Measurements from ENCODE around the gene SP5.
"Not testable (repeated sequence)": the region's sequence is repeated elsewhere in the genome, so short reads cannot be mapped to it uniquely, and the experiment has no call there.

Gene SP5

DNA sequence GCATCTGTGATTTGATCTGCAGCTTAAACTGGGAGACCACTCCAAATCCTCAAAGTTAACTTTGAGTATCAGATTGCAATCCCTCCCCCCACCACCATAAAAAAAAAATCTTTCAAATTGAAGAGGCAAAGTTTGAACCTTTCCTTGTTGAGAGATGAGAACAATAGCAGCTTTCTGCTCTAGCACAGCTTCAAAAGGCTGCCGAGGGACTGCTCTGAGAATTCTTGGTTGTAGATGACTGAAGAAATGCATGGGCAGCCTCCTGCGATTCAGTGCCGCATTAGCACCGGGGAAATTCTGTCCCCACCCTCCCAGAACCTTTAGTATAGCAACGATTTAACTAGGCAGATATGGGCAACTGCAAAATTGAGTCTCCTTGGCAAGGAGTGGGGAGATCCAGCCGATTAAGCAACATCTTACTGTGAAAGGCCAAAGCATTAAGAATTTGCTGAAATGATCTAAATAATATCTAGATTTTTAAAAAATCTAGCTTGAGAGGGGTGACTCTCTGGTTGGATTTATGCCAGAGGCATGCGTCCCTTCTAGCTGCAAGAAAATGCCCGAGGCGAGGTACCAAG is 3.9 kb upstream of the SP5 start:
- DNase-seq (ENCODE audit: low spot score): no peak

- DNase-seq (ENCODE audit: low spot score): no peak
Measured at GRCh38 chr2:170711774-170712652, 3.1 kb upstream of the SP5 start.

DNA sequence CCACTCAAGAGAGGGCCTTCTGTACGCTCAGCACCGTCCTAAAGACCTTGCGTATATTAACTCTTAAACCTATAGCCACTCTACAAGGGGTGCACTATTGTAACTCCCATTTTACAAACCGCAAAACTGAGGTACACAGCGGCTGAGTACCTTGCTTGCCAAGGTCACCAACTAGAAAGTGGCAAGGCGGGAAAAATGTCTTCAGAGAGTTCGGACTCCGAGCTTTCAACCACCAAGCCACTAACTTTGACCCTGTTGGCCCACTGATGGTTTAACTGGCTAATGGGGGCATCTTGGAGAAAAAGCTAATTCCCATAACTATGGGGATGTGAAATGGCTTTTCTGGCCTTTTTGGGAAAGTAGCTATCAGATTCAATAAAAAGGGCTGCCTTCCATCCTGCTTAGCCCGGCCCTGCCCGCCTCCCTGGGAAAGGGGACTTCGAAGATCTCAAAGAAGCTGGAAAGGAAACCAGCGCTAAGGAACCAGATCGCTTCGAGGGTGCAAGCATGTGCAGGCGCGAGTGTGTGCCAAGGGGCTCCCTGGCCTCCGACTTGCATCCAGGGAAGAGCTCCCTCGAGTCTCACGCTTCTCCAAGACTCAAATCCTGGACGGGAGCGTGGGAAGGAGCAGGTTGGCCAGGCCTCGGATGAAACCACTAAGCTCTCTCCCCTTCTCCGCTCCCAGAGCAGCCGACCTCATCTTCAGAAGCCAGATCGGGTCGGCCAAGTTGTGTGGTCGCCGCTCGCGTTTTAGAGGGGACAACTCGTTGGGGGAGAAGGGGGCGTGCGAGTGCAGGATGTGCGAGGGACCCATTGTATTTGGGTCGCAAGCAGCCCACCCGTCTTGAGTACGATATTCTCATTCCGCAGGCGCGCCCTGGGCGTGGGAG is 2.2 kb upstream of the SP5 start:
- DNase-seq (ENCODE audit: low spot score): no peak

- no peak for DNase-seq (ENCODE audit: low spot score)
Measured at GRCh38 chr2:170713543-170714380, 1.4 kb upstream of the SP5 start.

- peak; percentile 49 for DNase-seq (ENCODE audit: low spot score)
Measured at GRCh38 chr2:170714381-170715061, 616 bp upstream of the SP5 start.

- no peak for DNase-seq (ENCODE audit: low spot score)
Measured at GRCh38 chr2:170715932-170716777, 1.0 kb downstream of the SP5 start.

DNA sequence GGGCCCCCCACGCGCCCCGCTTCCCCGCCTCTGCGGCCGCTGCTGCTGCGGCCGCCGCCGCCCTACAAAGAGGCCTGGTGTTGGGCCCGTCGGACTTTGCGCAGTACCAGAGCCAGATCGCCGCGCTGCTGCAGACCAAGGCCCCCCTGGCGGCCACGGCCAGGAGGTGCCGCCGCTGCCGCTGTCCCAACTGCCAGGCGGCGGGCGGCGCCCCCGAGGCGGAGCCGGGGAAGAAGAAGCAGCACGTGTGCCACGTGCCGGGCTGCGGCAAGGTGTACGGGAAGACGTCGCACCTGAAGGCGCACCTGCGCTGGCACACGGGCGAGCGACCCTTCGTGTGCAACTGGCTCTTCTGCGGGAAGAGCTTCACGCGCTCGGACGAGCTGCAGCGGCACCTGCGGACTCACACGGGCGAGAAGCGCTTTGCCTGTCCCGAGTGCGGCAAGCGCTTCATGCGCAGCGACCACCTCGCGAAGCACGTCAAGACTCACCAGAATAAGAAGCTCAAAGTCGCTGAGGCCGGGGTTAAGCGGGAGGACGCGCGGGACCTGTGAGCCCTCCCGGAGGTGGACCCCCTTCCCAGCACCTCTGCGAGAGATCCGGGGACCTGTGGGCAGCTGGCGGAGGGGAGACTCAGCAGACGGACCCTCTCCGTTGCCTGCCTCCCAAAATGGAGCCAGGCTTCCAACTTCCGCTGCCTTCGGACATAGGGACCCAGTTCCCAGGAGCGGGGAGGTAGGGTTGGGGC is 1.9 kb downstream of the SP5 start:
- DNase-seq (ENCODE audit: low spot score): peak; percentile 71

GRCh38 chr2:170717599-170717963 is 2.4 kb downstream of the SP5 start:
- DNase-seq (ENCODE audit: low spot score): no peak

DNA sequence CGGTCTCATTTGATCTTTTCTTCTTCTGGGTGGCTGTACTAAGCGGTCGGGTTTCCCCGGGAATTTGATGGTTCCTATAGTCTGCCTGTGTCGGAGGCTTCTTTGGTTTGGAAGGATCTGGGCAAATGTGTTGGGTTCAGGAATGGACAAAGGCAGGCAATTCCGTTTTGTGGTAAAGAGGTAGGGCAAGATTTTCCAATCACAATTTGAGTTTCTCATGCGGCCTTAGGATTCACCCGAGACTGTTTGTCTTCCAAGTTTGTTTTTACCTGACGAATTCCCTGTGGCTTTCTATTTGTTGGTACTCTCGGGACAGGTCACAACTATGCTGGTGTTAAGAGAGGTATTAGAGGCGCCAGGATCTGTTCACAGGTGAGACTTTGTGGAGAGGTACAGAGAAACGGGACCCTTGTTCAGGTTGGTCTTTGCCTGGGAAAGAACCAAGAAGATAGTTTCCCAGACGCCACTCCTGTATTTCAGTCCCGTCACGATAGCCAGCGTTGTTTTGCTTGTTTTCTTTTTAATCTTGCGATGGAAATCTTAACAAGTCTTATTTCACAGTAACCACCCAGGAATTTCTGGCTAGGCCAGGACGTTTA is 3.0 kb downstream of the SP5 start:
- no peak for DNase-seq (ENCODE audit: low spot score)

- no peak for DNase-seq (ENCODE audit: low spot score)
Measured at GRCh38 chr2:170719810-170720209, 4.7 kb downstream of the SP5 start.

DNA sequence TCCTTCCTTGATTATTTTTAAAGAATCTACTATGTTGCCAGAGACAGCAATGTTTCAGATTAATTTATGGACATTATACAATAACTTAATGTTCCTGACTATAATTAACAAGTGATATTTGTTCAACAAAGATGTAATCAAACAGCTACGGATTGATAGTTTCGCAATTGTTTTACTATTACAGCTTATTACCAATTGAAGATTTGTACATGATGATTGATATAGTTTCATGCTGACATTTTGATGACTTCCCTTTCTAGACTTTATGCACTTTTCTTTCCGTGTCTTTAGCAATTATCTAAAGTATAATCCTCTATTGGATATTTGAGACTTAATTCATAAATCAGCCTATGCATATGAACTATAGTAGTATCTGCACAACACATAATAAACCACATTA is 6.5 kb downstream of the SP5 start:
- no peak for DNase-seq (ENCODE audit: low spot score)

DNA sequence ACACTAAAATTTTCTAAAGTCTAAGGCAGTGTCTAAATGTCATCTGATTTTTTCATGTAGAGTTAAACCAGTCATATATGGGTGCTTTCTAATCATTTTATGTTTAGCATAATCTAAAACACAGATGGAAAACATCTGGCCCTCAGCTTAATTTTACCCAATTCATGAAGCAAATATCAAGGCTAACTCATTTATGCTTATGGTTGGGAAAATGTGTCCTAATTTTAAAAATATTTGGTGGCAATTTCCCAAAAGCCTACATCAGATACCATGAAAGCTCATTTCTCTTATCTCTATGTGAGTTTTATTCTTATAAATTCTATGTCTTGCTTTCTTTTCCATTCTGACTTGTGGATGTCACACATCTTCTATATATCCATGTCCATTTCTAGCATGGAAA is 7.2 kb downstream of the SP5 start:
- DNase-seq (ENCODE audit: low spot score): no peak

GRCh38 chr2:170723446-170723958 is 8.4 kb downstream of the SP5 start:
- no peak for DNase-seq (ENCODE audit: low spot score)

GRCh38 chr2:170733798-170734600 is 18.9 kb downstream of the SP5 start:
- DNase-seq (ENCODE audit: low spot score): no peak

- DNase-seq (ENCODE audit: low spot score): not testable (repeated sequence)
Measured at GRCh38 chr2:170734601-170735000, 19.5 kb downstream of the SP5 start.

DNA sequence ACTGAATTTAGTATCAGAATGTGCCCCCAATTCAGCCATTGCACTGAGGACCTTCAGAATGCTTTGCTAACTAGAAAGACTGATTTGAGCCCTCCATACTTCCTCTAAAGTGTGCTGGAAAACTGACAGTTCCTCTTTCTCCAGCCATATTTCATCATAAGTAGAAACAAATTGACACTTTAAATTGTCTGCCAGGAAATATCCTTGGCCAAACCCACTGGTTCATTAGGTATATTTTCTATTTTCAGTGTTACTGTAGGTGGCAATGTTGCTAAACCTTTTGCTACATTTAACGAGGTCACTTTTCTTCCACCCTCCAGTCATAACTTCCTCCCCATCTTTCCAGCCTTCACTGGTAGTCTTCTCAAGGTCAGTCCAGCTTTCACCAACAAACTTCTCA is 21.5 kb downstream of the SP5 start:
- no peak for DNase-seq (ENCODE audit: low spot score)

DNA sequence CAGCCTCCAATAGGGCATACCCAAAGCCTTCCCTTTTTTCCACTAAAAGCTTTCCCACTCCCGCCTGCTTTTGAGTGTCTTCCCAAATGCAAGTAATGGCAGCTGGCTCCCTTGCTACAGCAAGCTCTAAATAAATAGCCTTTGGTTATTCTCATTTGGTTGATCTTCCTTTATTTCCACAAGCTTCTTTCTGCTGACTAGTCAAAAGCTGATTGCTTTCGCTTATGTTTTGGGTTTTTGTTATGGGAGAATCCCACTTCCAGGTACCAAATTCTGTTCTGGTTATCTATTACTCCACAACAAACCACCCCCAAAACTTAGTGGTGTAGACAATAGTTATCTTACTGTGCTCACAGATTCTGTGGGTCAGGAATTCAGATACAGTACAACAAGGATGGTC is 22.3 kb downstream of the SP5 start:
- no peak for DNase-seq (ENCODE audit: low spot score)

GRCh38 chr2:170737821-170738220 is 22.7 kb downstream of the SP5 start:
- DNase-seq (ENCODE audit: low spot score): no peak

Data from GM03348 (cell line).